Natural killer cell (primary cell): Measurements from ENCODE around the gene LRATD1. TPM values are rescaled to one million over a fixed set of nuclear protein-coding genes. Genes with fewer than 3 reads are reported as not detected.

Experiments
- ATAC-seq, 3 donors: fragments of 150-1000 bp in 2 of 3; fragments of 200-7000 bp in 1 of 3; cut with Tn5 transposase; 1 replicate in 1 of 3; 2 replicates in 2 of 3; pipeline ENCODE4 v1.10.0; 2021; ENCODE audit warnings: mild to moderate bottlenecking in 2 of 3, moderate library complexity in 2 of 3
- DNase-seq, 2 donors: peaks; one replicate each; pipeline versions ENCODE4 v3.0.0 to v3.0.0-alpha.2; 2013 to 2021; ENCODE audit warnings: mixed read lengths in 1 of 2
- H3K27ac ChIP-seq: one replicate; pipeline ENCODE4 v1.5.1; 2013; ENCODE audit warnings: mild to moderate bottlenecking, low read length
- H3K27me3 ChIP-seq: one replicate; pipeline ENCODE4 v1.6.1; 2013; ENCODE audit warnings: low read length; ENCODE audit not compliant: control insufficient read depth, insufficient read depth
- H3K36me3 ChIP-seq: one replicate; pipeline ENCODE4 v1.6.1; 2013; ENCODE audit warnings: low read length; ENCODE audit not compliant: control insufficient read depth, insufficient read depth
- H3K4me1 ChIP-seq: one replicate; pipeline ENCODE4 v1.6.1; 2013; ENCODE audit warnings: low read length; ENCODE audit not compliant: control insufficient read depth, insufficient read depth
- H3K4me3 ChIP-seq: one replicate; pipeline ENCODE4 v1.5.1; 2013; ENCODE audit warnings: low read length
- H3K9me3 ChIP-seq: one replicate; pipeline ENCODE4 v1.6.1; 2013; ENCODE audit warnings: low read length; ENCODE audit not compliant: control insufficient read depth, insufficient read depth
- H3K27ac Mint-ChIP-seq, 2 donors: one replicate each; pipeline ENCODE4 v1.8.0; 2022; ENCODE audit warnings: mild to moderate bottlenecking in 2 of 2, mixed read lengths in 2 of 2, moderate library complexity in 1 of 2
- H3K27me3 Mint-ChIP-seq, 2 donors: one replicate each; pipeline ENCODE4 v1.8.0; 2022; ENCODE audit warnings: low read depth in 2 of 2, mixed read lengths in 2 of 2
- H3K36me3 Mint-ChIP-seq: one replicate; pipeline ENCODE4 v1.8.0; 2022; ENCODE audit warnings: mixed read lengths
- H3K4me1 Mint-ChIP-seq, 2 donors: one replicate each; pipeline ENCODE4 v1.8.0; 2022; ENCODE audit warnings: mixed read lengths in 2 of 2
- H3K4me3 Mint-ChIP-seq: one replicate; pipeline ENCODE4 v1.8.0; 2022; ENCODE audit warnings: mild to moderate bottlenecking, moderate library complexity, mixed read lengths
- H3K9me3 Mint-ChIP-seq, 2 donors: one replicate each; pipeline ENCODE4 v1.8.0; 2022; ENCODE audit warnings: mixed read lengths in 2 of 2
- WGBS: methylation state at CpG from one replicate; pipeline ENCODE4 v1.1.7; 2013; ENCODE audit warnings: missing lambda C conversion rate; ENCODE audit not compliant: insufficient coverage; 5-methylcytosine and 5-hydroxymethylcytosine counted together
- intact Hi-C: fragments of 100-400 bp; cut with micrococcal nuclease; formaldehyde crosslinking; loops from one replicate; pipeline ENCODE4 v1.14.2; 2022
- total RNA-seq, 4 donors: library from RNA; stranded (reverse); fragments of 120-200 nt in 1 of 4; gene quantifications; one replicate each; pipeline versions ENCODE4 v1.2.3 to v1.2.4, GENCODE V29; 2013 to 2022
- TF ChIP-seq, protein P1 (sequence below): fragments of 200-600 bp; IDR thresholded peaks from one replicate; pipeline ENCODE4 v1.8.0; 2022; ENCODE audit warnings: antibody characterized with exemption

Gene LRATD1
- total RNA-seq, 3 donors from 2014 or later (not counting 1 experiment from before 2014, with no cell fraction given), result not detected

DNA sequence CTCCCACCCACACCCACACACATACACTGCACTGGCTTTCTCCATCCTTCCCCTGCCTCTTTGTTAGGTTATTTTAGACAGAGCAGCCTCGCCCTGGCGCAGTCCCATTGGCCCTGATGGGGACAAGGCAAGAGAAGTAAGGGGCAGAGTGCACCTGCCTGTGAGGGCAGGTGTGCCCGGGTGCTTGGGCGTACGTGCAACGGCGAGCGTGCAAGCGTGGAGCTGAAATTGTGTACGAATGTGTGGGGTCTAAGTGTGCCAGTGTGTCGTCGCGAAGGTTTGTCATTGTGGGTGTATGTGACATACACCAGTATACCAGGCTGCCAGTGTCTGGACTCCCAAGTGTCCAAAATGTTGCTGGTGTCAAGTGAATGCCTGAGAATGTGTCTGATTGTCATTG, 544 bp downstream of the LRATD1 start:
- DNase-seq, result no peak
- H3K36me3 Mint-ChIP-seq, result no peaks in the 10 kb centered on the region
- Histone ChIP-seq H3K9me3 (no peaks in the 10 kb centered on the region), H3K27ac (no peak overlapping the region), H3K4me1 (no peaks in the 10 kb centered on the region), H3K27me3 (peaks cover 20% of the 10 kb centered on the region), H3K36me3 (no peaks in the 10 kb centered on the region), H3K4me3 (no peak overlapping the region)
- H3K27ac Mint-ChIP-seq, result no peak overlapping the region
- no peak overlapping the region for H3K4me3 Mint-ChIP-seq
- peaks cover 4% of the 10 kb centered on the region in 2 donors for H3K9me3 Mint-ChIP-seq
- 11% methylated on average over 13 of the region's 13 CpGs for WGBS
- TF ChIP-seq, protein P1, sequence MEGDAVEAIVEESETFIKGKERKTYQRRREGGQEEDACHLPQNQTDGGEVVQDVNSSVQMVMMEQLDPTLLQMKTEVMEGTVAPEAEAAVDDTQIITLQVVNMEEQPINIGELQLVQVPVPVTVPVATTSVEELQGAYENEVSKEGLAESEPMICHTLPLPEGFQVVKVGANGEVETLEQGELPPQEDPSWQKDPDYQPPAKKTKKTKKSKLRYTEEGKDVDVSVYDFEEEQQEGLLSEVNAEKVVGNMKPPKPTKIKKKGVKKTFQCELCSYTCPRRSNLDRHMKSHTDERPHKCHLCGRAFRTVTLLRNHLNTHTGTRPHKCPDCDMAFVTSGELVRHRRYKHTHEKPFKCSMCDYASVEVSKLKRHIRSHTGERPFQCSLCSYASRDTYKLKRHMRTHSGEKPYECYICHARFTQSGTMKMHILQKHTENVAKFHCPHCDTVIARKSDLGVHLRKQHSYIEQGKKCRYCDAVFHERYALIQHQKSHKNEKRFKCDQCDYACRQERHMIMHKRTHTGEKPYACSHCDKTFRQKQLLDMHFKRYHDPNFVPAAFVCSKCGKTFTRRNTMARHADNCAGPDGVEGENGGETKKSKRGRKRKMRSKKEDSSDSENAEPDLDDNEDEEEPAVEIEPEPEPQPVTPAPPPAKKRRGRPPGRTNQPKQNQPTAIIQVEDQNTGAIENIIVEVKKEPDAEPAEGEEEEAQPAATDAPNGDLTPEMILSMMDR, result no peak
- intact Hi-C loops, result no loop called here
- H3K27me3 Mint-ChIP-seq, result peaks cover 39 to 53% of the 10 kb centered on the region in 2 donors
- no peaks in the 10 kb centered on the region for H3K4me1 Mint-ChIP-seq
- no peak for ATAC-seq

DNA sequence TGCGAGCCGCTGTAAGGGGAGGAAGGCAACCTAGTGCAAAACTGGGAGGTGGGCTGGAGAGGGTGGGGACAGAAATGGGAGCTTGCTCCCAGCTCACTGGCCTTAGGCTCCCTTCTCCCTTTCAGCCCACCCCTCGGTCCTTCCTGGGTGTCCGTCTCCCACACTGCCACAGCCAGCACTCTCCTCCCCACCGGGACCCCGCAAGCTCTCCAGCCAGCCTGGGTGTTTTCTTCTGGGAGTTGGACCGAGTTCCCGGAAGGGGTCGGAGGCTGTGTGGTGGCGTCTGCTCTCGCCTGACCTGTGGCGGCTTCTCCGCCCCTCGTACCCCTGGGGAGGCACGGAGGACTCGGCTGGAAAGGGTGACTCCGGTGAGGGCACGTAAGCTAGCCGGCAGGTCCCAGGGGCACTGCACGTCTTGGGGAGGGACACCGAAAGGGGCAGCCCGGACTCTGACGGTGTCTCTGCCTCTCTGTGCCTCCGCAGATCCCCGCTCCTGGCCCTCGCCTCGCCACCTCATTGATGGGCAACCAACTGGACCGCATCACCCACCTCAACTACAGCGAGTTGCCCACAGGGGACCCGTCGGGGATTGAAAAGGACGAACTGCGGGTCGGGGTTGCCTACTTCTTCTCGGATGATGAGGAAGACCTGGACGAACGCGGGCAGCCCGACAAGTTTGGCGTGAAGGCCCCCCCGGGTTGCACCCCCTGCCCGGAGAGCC, 1.1 kb downstream of the LRATD1 start:
- Histone ChIP-seq H3K27ac (no peak overlapping the region), H3K4me1 (no peaks in the 10 kb centered on the region), H3K4me3 (no peak overlapping the region), H3K36me3 (no peaks in the 10 kb centered on the region), H3K27me3 (peaks cover 20% of the 10 kb centered on the region), H3K9me3 (no peaks in the 10 kb centered on the region)
- no peak for ATAC-seq
- Mint-ChIP-seq H3K4me3 (no peak overlapping the region), H3K27me3 (peaks cover 36 to 53% of the 10 kb centered on the region in 2 donors), H3K4me1 (no peaks in the 10 kb centered on the region), H3K36me3 (no peaks in the 10 kb centered on the region), H3K27ac (no peak overlapping the region), H3K9me3 (no peaks in the 10 kb centered on the region)
- no peak for DNase-seq
- intact Hi-C loops, result no loop called here
- 13% methylated on average over 42 of the region's 42 CpGs for whole genome bisulfite sequencing
- TF ChIP-seq, protein P1, result no peak

DNA sequence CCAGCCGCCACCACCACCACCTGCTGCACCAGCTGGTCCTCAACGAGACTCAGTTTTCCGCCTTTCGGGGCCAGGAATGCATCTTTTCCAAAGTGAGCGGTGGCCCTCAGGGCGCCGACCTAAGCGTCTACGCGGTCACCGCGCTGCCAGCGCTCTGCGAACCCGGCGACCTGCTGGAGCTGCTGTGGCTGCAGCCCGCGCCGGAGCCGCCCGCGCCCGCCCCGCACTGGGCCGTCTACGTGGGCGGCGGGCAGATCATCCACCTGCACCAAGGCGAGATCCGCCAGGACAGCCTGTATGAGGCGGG, 1.6 kb downstream of the LRATD1 start:
- Histone ChIP-seq H3K9me3 (no peaks in the 10 kb centered on the region), H3K4me3 (no peak overlapping the region), H3K36me3 (no peaks in the 10 kb centered on the region), H3K27me3 (peaks cover 20% of the 10 kb centered on the region), H3K4me1 (no peaks in the 10 kb centered on the region), H3K27ac (no peak overlapping the region)
- Mint-ChIP-seq H3K36me3 (no peaks in the 10 kb centered on the region), H3K4me3 (no peak overlapping the region), H3K9me3 (no peaks in the 10 kb centered on the region), H3K27me3 (peaks cover 36 to 51% of the 10 kb centered on the region in 2 donors), H3K4me1 (no peaks in the 10 kb centered on the region), H3K27ac (no peak overlapping the region)
- 11% methylated on average over 31 of the region's 31 CpGs for WGBS
- ATAC-seq, result no peak
- no peak for DNase-seq
- intact Hi-C loops, result no loop called here
- TF ChIP-seq, protein P1, result no peak
